NCI-H187 treated with DMSO at 0.1 percent for 48 hours (cell line): Measurements from ENCODE around the gene GPR22.

Experiments used
- DNase-seq: peaks from one replicate; lab custom pipeline; 2025; lab: John Stamatoyannopoulos, UW

The GPR22 gene

GRCh38 chr7:107480932-107481331, 11.1 kb downstream of the GPR22 start:
- no peak for DNase-seq

- no peak for DNase-seq
Observed at GRCh38 chr7:107482571-107482970, 12.7 kb downstream of the GPR22 start.

- DNase-seq, result no peak
Observed at GRCh38 chr7:107486041-107486440, 16.2 kb downstream of the GPR22 start.

- no peak for DNase-seq
Observed at GRCh38 chr7:107492875-107493274, 23.0 kb downstream of the GPR22 start.

- no peak for DNase-seq
Observed at GRCh38 chr7:107494315-107494751, 24.5 kb downstream of the GPR22 start.

- DNase-seq, result no peak
Observed at GRCh38 chr7:107494884-107495283, 25.0 kb downstream of the GPR22 start.

GRCh38 chr7:107495516-107495915, 25.7 kb downstream of the GPR22 start:
- no peak for DNase-seq

- no peak for DNase-seq
Observed at GRCh38 chr7:107499731-107500130, 29.9 kb downstream of the GPR22 start.

GRCh38 chr7:107501593-107501992, 31.7 kb downstream of the GPR22 start:
- DNase-seq, result no peak

GRCh38 chr7:107502154-107502553, 32.3 kb downstream of the GPR22 start:
- DNase-seq, result no peak

- no peak for DNase-seq
Observed at GRCh38 chr7:107502797-107503196, 32.9 kb downstream of the GPR22 start.

GRCh38 chr7:107503687-107504086, 33.8 kb downstream of the GPR22 start:
- DNase-seq, result no peak

- no peak for DNase-seq
Observed at GRCh38 chr7:107505362-107505761, 35.5 kb downstream of the GPR22 start.

- DNase-seq, result no peak
Observed at GRCh38 chr7:107505997-107506673, 36.3 kb downstream of the GPR22 start.

- DNase-seq, result no peak
Observed at GRCh38 chr7:107506674-107507339, 37.0 kb downstream of the GPR22 start.
